ENCODE data around the gene ASPSCR1.

Gene ASPSCR1

DNA sequence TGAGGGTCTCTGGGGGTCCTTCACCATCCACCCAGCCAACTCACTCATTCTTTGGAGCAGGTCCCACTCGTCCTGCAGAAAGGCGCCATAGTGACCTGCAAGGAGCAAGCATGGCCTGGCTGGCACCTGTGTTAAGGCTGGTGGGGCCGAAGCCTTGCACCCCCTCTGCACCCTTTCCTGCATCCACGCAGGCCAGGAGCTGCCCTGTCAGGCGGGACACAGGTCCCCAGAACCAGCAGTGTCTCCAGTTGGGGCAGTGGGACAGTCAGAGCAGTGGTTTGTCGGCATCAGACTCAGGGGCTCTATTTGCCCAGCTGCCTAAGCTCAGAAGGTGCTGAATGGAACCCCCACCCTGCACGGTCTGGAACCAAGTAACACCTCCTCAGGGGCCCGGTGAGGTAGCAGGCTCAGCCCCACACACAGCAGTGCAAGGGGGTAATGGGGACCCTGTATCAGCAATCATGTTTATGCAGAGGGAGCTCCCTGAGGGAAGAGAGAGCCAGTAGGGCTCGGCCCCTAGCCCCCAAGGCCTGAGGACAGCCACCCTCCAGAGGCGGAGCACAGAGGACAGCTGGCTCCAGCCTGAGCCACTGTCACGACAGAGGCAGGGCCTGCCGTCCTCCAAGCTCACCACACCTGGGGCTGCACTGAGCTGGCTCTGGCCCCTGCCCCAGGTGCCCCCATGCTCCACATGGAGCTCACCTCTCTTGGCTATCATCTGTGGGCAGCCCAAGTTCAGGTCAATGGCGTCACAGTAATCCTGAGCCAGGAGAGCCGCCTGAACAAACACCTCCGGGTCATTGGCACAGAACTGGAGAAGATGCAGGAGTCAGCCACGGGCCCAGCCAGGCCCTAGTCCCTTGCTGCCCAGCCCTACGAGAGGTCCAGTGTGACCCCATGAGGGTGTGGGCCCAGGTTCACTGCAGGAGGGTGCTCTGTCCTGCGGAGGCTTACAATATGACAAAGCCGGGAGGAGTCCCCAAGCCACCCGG, 86.3 kb downstream of the ASPSCR1 start:
- H3K4me3 ChIP-seq (ENCODE audit: low read depth, low read length): no peak overlapping the region

DNA sequence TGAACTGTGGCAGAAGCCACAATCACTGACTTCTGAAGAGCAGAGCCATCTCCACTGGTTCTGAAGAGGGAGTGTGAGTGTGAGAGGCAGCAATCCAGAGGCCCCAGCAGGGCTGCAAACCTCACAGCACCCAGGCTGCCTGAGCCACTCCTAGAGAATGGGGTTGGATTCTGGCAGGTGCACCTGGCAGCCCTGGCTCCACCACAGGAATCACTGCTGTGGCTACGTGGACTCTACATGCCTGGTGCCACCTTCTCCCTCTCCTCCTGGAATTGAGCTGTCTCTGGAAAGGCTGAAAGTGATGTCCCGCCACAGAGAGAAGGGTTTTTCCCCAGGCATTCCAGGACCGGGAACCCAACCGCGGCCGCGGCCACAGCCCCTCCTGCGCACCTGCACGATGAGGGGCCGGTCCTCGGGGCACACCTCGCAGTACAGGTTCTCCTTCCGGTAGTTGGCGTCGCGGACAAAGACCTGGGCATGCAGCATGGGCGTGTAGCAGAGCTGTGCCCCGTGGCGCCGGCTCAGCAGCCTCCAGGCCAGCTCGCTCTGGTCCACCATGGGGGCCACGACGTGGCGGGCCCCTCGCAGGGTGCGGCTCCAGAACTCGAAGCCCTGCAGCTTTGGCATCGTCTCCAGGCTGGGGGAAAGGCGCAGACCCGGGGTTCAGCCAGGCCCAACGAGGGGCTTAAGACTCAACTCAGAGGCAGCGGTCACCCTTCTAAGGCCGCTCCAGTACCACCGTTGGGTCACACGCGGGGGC, 87.2 kb downstream of the ASPSCR1 start:
- H3K4me3 ChIP-seq (ENCODE audit: low read depth, low read length): peak overlapping the region; percentile 72

DNA sequence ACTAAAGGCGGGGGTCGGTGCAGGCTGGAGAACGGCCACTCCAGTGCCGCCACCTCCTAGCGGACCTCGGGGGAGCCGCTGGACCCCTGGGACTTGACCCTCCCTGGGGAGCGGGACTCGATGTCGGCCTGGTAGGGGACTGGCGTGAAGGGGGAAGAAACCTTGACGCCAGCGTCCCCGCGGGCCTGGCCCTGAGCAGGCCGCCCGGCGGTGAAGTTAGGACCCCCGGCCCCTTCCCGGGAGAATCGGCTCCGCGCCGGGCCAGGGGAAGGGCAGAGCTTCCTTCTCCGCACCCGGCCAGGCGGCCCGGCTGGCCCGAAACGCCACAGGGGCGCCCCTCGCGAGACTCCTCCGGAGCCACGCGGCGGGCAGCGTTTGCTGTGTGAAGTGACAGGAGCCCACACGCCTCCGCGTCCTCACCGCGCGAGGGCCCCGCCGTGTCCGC, 87.8 kb downstream of the ASPSCR1 start:
- H3K4me3 ChIP-seq (ENCODE audit: low read depth, low read length): peak overlapping the region; percentile 72

GRCh38 chr17:82065638-82066303, 88.3 kb downstream of the ASPSCR1 start, which contains the start of gene DUS1L:
TSS of gene DUS1L (minus strand) at chr17:82065804. CDS start at chr17:82065059, 745 bp downstream.
- peak within 1 kb of the TSS; percentile 72 for H3K4me3 ChIP-seq (ENCODE audit: low read depth, low read length)

Data from iPS-11a (cell line).